Retinal pigment epithelial cell (primary cell): ENCODE measurements around the gene DACH1.

Experiments used
- DNase-seq: peaks from one replicate; pipeline ENCODE4 v3.0.0-alpha.2; 2010; ENCODE audit warnings: low read depth
- H3K4me3 ChIP-seq: 2 replicates; pipeline ENCODE4 v1.5.1; 2011; ENCODE audit warnings: mild to moderate bottlenecking, low read length, control low read depth, moderate library complexity
- TF ChIP-seq, protein P1 (sequence below): conservative IDR thresholded peaks from 2 replicates; pipeline ENCODE4 v1.5.1; 2011; ENCODE audit warnings: low read depth, low read length, control low read depth, inconsistent platforms

The DACH1 gene

DNA sequence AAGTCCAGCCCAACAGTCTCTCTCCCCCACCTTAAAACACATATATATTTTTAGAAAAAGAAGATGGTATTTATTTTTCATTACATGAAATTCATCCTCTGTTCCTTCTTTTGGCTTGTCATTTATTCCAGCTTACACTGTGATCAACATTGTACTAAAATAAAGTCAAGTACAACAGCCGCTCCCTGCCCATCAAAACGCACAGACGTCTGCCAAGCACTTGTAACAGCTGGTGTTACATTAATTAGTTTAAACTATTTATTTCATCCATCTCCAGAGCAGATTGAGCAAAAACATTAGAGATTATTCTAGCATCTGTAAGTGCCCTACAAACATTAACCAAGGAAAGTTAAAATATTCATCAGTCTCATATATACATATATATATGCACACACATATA, 350.5 kb downstream of the DACH1 start:
- H3K4me3 ChIP-seq, result no peak overlapping the region
- TF ChIP-seq, protein P1, sequence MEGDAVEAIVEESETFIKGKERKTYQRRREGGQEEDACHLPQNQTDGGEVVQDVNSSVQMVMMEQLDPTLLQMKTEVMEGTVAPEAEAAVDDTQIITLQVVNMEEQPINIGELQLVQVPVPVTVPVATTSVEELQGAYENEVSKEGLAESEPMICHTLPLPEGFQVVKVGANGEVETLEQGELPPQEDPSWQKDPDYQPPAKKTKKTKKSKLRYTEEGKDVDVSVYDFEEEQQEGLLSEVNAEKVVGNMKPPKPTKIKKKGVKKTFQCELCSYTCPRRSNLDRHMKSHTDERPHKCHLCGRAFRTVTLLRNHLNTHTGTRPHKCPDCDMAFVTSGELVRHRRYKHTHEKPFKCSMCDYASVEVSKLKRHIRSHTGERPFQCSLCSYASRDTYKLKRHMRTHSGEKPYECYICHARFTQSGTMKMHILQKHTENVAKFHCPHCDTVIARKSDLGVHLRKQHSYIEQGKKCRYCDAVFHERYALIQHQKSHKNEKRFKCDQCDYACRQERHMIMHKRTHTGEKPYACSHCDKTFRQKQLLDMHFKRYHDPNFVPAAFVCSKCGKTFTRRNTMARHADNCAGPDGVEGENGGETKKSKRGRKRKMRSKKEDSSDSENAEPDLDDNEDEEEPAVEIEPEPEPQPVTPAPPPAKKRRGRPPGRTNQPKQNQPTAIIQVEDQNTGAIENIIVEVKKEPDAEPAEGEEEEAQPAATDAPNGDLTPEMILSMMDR, result no peak
- DNase-seq, result no peak

DNA sequence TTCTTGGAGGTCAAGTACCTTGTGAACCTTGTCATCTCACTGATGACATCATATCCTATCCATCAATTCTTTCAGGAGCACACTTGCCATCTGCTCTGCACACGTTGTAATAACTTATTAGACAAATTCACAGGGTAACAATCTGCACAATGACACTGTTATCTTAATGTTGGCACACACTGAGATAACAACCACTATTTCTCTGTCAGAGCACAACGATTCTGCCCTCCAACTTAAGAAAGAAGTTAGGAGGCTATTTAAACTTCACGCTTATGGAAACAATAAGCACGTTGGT, 351.3 kb downstream of the DACH1 start:
- H3K4me3 ChIP-seq, result no peak overlapping the region
- DNase-seq, result no peak
- TF ChIP-seq, protein P1, result no peak

DNA sequence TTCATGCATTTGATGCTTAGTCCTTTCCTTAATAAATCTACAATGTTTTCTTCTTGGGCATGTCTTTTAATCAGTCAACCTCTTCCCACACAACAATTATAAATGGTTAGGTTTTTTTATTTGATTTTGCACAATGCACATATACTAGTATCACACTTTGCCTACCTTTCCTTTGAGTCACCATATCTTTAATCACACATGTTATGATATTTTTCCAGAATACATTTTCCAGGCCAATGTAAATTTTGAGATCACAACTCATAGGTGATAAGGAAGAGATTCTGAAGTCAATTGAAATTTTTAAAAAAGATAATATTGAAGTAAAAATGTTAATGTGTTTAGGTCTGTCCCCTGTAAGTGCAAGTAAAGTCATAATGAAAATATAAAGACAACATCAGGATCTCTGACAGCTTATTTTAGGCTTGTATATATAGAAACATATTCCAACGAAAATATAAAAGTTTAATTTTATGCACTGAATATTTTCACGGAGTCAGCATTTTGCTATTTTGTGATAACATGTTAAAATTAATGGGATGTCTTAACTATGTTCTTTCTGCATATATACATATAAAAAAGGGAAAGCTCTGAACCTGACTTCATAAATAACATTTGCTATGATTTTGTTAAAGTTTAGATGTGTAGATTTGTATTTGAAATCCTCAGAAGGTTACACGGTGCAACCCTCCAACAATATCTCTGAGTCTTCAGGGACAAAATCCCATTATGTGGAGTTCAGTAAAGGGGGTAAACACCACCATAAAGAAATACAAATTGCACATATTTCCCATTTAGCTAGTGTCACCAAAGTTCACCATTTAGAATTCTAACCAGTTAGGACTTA, 351.9 kb downstream of the DACH1 start:
- no peak for DNase-seq
- TF ChIP-seq, protein P1, result no peak
- H3K4me3 ChIP-seq, result no peak overlapping the region

DNA sequence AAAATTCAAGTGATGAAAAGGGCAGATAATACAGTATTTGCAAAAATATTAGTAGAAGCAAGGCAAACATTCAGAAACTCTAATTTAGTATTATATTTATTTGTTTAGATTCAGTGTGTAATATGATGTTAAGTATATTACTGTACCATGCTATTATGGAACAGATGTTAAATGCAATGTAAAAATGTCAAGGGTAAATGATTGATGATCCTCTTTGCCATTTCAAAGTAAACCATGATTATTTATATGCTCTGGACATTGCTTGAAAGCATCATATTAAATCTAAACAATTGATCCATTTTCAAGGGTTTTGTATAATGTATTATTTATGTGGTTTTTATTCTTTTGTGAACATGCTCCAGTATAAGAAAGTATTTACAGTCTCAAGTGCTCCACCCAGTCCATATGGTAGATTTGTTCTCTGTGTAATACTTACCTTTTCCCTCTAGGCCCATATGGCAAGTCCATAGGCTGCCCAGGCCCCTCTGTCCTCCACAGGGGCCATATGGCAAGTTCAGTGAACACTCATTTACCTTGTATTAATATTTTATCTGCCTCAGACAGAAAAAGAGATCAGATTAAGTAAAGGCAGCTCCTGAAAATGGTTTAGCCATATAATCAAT, 353.5 kb downstream of the DACH1 start:
- TF ChIP-seq, protein P1, result no peak
- DNase-seq, result no peak
- H3K4me3 ChIP-seq, result no peak overlapping the region

DNA sequence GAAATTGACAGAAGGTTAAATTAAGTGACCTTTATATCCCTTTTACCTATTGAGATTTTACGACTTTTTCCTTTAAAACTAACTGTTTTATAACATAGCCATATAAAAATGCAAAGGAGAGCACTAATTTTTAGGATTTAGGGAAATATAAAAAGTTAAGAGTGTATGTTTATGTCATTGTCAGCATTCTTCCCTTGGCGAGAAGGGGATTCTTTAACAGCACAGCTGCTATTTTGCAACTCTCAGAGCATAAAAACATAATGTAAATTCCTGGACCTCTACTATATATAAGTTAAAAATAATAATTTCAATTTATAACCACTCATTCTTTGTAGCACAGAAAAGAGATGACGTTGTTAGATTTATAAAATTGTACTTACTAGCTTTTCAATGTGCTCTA, 363.2 kb downstream of the DACH1 start:
- TF ChIP-seq, protein P1, result no peak
- DNase-seq, result no peak
- no peak overlapping the region for H3K4me3 ChIP-seq

DNA sequence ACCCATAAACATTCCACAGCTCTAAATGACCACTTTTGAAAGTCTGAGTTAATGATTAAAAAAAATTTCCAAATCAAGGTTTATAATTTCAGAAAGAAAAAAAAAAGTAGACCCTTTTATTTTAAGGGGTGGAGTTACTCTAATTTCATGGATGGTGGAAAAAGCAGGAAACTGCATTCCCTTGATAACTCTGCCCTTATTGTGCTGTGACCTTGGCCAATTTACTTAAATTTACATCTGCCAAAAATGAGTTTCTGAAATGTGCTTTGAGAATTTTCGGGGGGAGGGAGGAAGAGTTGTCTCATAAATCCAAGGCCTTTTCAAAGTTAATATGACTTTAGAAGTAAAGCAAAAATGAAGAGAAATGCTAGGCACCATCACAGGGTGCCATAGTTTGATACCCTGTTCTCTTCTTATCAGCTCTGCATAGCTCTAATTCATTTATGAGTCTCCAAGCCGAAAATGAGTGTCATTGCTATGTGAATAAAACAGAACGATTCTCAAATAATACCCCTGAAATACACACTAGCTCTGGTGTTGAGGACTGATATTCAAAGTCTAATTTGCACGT, 367.0 kb downstream of the DACH1 start:
- TF ChIP-seq, protein P1, result no peak
- no peak overlapping the region for H3K4me3 ChIP-seq
- DNase-seq, result no peak

DNA sequence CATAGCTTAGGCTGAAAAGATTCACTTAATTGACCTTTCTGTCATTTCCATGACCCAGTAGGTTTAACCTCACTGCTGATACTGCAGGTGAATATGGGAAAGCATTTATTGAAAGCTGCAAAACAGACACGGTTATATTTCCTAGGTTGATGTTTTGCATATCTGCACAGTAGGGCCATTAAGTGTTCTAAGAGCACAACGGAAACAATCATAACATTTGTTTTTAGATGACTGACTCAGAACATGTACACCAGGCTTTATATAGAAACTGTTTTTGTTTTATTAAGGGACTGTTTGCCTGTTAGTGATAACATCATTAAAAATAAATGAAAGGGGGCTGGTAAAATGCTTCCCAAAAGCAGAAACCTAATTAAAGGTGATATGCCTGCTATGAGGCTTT, 367.8 kb downstream of the DACH1 start:
- no peak for DNase-seq
- TF ChIP-seq, protein P1, result no peak
- H3K4me3 ChIP-seq, result no peak overlapping the region
